Adrenal gland (tissue), 12 donors: ENCODE data around the gene MAP3K7CL. TPM values are rescaled to one million over a fixed set of nuclear protein-coding genes. Genes with fewer than 3 reads are reported as not detected.

Experiments used
- DNase-seq, 7 donors: peaks; one replicate each; pipeline ENCODE4 v3.0.0-alpha.2; 2019 to 2020
- H3K27ac ChIP-seq, 5 donors: fragments of 200-600 bp; sonication (generic) in 4 of 5; 1 replicate in 3 of 5; 2 replicates in 2 of 5; pipeline versions ENCODE4 v1.5.1 to v1.8.0; 2016 to 2020; ENCODE audit warnings: mild to moderate bottlenecking in 1 of 5
- H3K27me3 ChIP-seq: fragments of 200-600 bp; 2 replicates; pipeline ENCODE4 v1.8.0; 2021
- H3K36me3 ChIP-seq, 2 donors: fragments of 200-600 bp; replicated peaks in 1 of 2; 1 replicate in 1 of 2; 2 replicates in 1 of 2; pipeline versions ENCODE4 v1.5.1 to v1.8.0; 2018 to 2022
- H3K4me1 ChIP-seq, 2 donors: fragments of 200-600 bp; replicated peaks in 1 of 2; 1 replicate in 1 of 2; 2 replicates in 1 of 2; pipeline versions ENCODE4 v1.5.1 to v1.8.0; 2018 to 2021
- H3K4me3 ChIP-seq, 4 donors: fragments of 200-600 bp; sonication (generic) in 3 of 4; one replicate each; pipeline ENCODE4 v1.5.1; 2016 to 2018
- H3K9me3 ChIP-seq, 3 donors: fragments of 200-600 bp; sonication (generic) in 1 of 3; replicated peaks in 1 of 3; 1 replicate in 2 of 3; 2 replicates in 1 of 3; pipeline versions ENCODE4 v1.5.1 to v1.8.0; 2016 to 2021
- POLR2A ChIP-seq, 2 donors: fragments of 450-650 bp; IDR thresholded peaks; one replicate each; pipeline ENCODE4 v1.6.1; 2017; ENCODE audit warnings: antibody characterized with exemption in 2 of 2, mild to moderate bottlenecking in 2 of 2, moderate library complexity in 1 of 2
- WGBS, 4 donors: extraction: QIAGEN DNeasy Blood & Tissue Kit in 2 of 4; methylation state at CpG; one replicate each; pipeline versions ENCODE4 v1.1.5 to v1.1.7; 2013 to 2017; 5-methylcytosine and 5-hydroxymethylcytosine counted together
- intact Hi-C, 2 donors: fragments of 100-400 bp; cut with DNase I; formaldehyde crosslinking; loops; one replicate each; pipeline versions ENCODE4 v1.14.1 to v1.15.0; 2022 to 2023
- polyA plus RNA-seq, 3 donors: library from polyadenylated mRNA; stranded (reverse); fragments of 200-250 nt in 2 of 3; fragments of 350-450 nt in 1 of 3; fragmentation: Illumina TruSeq in 1 of 3; extraction: RNeasy Lipid Tissue Mini Kit (QIAGEN cat#74804) in 1 of 3; gene quantifications; one replicate each; pipeline ENCODE4 v1.2.3, GENCODE V29; 2013 to 2014
- total RNA-seq, 9 donors: library from RNA; depleted of rRNA in 4 of 9; stranded (reverse); fragments of >200 nt in 4 of 9; fragments of 120-200 nt in 1 of 9; fragmentation: NEBNext Ultra II Directional in 1 of 9; extraction: Animal tissue kit (Norgen Biotek cat#: 25700) in 1 of 9; gene quantifications; one replicate each; pipeline versions ENCODE4 v1.1.0 to v1.2.4, GENCODE V29; 2013 to 2023
- TF ChIP-seq, protein P1 (sequence below), 6 experiments: fragments of 450-650 bp in 4 of 6; fragments of 200-600 bp in 2 of 6; sonication (generic) in 1 of 6; IDR thresholded peaks; 1 replicate in 5 of 6; 2 replicates in 1 of 6; pipeline versions ENCODE4 v1.5.1 to v1.8.0; 2016 to 2021; ENCODE audit warnings: antibody characterized with exemption in 6 of 6, mild to moderate bottlenecking in 2 of 6, moderate library complexity in 1 of 6
- donor health status: healthy with polysubstance abuse.
- donor health status: Bipolar disorder and iron deficiency.
- donor health status: DM: yes; HTN: yes; CAD: no.
- donor health status: DM: no; HTN: no; CAD: no.
- donor health status: DM: no; HTN: no; CAD: no.
- donor health status: DM: yes; HTN: yes; CAD: no.

Gene MAP3K7CL
- total and polyA plus RNA-seq, 12 donors = 3.6 to 29.5 (median 16.9) TPM

- H3K27ac ChIP-seq = no peak overlapping the region
- H3K27me3 ChIP-seq = no peaks in the 10 kb centered on the region
- H3K9me3 ChIP-seq = no peaks in the 10 kb centered on the region
- TF ChIP-seq, protein P1, sequence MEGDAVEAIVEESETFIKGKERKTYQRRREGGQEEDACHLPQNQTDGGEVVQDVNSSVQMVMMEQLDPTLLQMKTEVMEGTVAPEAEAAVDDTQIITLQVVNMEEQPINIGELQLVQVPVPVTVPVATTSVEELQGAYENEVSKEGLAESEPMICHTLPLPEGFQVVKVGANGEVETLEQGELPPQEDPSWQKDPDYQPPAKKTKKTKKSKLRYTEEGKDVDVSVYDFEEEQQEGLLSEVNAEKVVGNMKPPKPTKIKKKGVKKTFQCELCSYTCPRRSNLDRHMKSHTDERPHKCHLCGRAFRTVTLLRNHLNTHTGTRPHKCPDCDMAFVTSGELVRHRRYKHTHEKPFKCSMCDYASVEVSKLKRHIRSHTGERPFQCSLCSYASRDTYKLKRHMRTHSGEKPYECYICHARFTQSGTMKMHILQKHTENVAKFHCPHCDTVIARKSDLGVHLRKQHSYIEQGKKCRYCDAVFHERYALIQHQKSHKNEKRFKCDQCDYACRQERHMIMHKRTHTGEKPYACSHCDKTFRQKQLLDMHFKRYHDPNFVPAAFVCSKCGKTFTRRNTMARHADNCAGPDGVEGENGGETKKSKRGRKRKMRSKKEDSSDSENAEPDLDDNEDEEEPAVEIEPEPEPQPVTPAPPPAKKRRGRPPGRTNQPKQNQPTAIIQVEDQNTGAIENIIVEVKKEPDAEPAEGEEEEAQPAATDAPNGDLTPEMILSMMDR (IDR thresholded peaks at IDR 0.05) = no peak
- no peak for TF ChIP-seq POLR2A (IDR thresholded peaks at IDR 0.05)
- H3K4me3 ChIP-seq = no peak overlapping the region
- WGBS, 4 donors = 71 to 80% (median 71%) methylated on average over 1 of the region's 1 CpG
- H3K36me3 ChIP-seq = no peaks in the 10 kb centered on the region
- no peak for DNase-seq
- peaks cover 8 to 21% of the 10 kb centered on the region in 2 donors for H3K4me1 ChIP-seq
- intact Hi-C loops = no loop called here
Observed at GRCh38 chr21:29172282-29172681, 41.8 kb downstream of the MAP3K7CL start.

GRCh38 chr21:29174607-29175013 is 44.2 kb downstream of the MAP3K7CL start:
- 49 to 70% (median 57%) methylated on average over 9 of the region's 9 CpGs for WGBS, 4 donors
- intact Hi-C loops = no loop called here
- peak overlapping the region in 3 of 5 donors; percentile 14 to 58 (median 56) for H3K27ac ChIP-seq

DNA sequence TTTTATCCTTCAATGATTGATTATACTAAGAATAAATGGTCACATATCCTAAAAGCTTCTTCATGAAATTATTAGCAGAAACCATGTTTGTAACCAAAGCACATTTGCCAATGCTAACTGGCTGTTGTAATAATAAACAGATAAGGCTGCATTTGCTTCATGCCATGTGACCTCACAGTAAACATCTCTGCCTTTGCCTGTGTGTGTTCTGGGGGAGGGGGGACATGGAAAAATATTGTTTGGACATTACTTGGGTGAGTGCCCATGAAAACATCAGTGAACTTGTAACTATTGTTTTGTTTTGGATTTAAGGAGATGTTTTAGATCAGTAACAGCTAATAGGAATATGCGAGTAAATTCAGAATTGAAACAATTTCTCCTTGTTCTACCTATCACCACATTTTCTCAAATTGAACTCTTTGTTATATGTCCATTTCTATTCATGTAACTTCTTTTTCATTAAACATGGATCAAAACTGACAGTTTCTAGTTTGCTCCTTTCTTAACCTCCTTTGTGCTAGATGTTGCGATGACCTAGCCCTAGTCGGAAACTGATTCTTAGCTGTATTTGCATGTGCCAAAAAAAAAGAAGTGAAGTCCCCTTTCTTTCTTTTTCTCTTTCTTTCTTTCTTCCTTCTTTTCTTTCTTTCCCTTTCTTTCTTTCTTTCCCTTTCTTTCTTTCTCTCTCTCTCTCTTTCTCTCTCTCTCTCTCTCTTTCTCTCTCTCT is 45.1 kb downstream of the MAP3K7CL start:
- WGBS, 4 donors = 57 to 68% (median 66%) methylated on average over 3 of the region's 3 CpGs
- no peaks in the 10 kb centered on the region for H3K27me3 ChIP-seq
- TF ChIP-seq POLR2A (IDR thresholded peaks at IDR 0.05) = no peak
- TF ChIP-seq, protein P1 (IDR thresholded peaks at IDR 0.05) = no peak
- H3K9me3 ChIP-seq = no peaks in the 10 kb centered on the region
- intact Hi-C loops = no loop called here
- peak in 2 of 7 donors; percentile 45 to 51 for DNase-seq
- no peaks in the 10 kb centered on the region for H3K36me3 ChIP-seq
- H3K4me3 ChIP-seq = no peak overlapping the region
- H3K4me1 ChIP-seq = peaks cover 8 to 18% of the 10 kb centered on the region in 2 donors
- H3K27ac ChIP-seq = peak overlapping the region in 2 of 5 donors; percentile 56 to 65

More at GRCh38 chr21:29174607-29175013, 44.2 kb downstream of the MAP3K7CL start:
- Histone ChIP-seq H3K9me3 (no peaks in the 10 kb centered on the region), H3K4me3 (peak overlapping the region in 1 of 4 donors; percentile 17), H3K27me3 (no peaks in the 10 kb centered on the region), H3K36me3 (no peaks in the 10 kb centered on the region), H3K4me1 (peaks cover 8 to 18% of the 10 kb centered on the region in 2 donors)
- DNase-seq = no peak
- TF ChIP-seq, protein P1 (IDR thresholded peaks at IDR 0.05) = no peak
- TF ChIP-seq POLR2A (IDR thresholded peaks at IDR 0.05) = no peak

GRCh38 chr21:29176471-29177120 is 46.2 kb downstream of the MAP3K7CL start:
- H3K36me3 ChIP-seq = no peaks in the 10 kb centered on the region
- no peak overlapping the region for H3K4me3 ChIP-seq
- no peak overlapping the region for H3K27ac ChIP-seq
- H3K27me3 ChIP-seq = no peaks in the 10 kb centered on the region
- peaks cover 12 to 18% of the 10 kb centered on the region in 2 donors for H3K4me1 ChIP-seq
- no peak for DNase-seq
- 54 to 90% (median 68%) methylated on average over 2 of the region's 2 CpGs for WGBS, 4 donors
- TF ChIP-seq, protein P1 (IDR thresholded peaks at IDR 0.05) = no peak
- TF ChIP-seq POLR2A (IDR thresholded peaks at IDR 0.05) = no peak
- H3K9me3 ChIP-seq = no peaks in the 10 kb centered on the region
- intact Hi-C loops = no loop called here
